Skin of body (tissue), 1 donor: ENCODE results near the gene BTBD17. TPM values are rescaled to one million over a fixed set of nuclear protein-coding genes. Genes with fewer than 3 reads are reported as not detected.

Experiments
- total RNA-seq: library from RNA; depleted of rRNA; stranded (reverse); fragments of >200 nt; gene quantifications from one replicate; pipeline ENCODE4 v1.2.3, GENCODE V29; 2014

BTBD17 gene
- total RNA-seq, 1 donor from 2014 or later, result not detected

Other genes with a start within 250 kb of the BTBD17 start
- 2,384 TPM for gene RPL38, start 158.2 kb downstream of the BTBD17 start, total RNA-seq
- gene TTYH2, start 148.3 kb downstream of the BTBD17 start, total RNA-seq, result 16.5 TPM
- gene DNAI2, start 87.6 kb downstream of the BTBD17 start, total RNA-seq, result not detected
- 0.39 TPM for gene KIF19, start 35.6 kb downstream of the BTBD17 start, total RNA-seq
- gene GPR142, start 5.6 kb upstream of the BTBD17 start, total RNA-seq, result not detected
- 15.4 TPM for gene GPRC5C, start 70.2 kb upstream of the BTBD17 start, total RNA-seq
- 6.0 TPM for gene CD300A, start 104.8 kb upstream of the BTBD17 start, total RNA-seq
- 0.59 TPM for gene CD300LB, start 169.6 kb upstream of the BTBD17 start, total RNA-seq
- 0.39 TPM for gene CD300C, start 184.2 kb upstream of the BTBD17 start, total RNA-seq
- 0.79 TPM for gene CD300H, start 205.6 kb upstream of the BTBD17 start, total RNA-seq
- 0.20 TPM for gene CD300LD, start 230.4 kb upstream of the BTBD17 start, total RNA-seq